ENCODE data around the gene SZT2.

Gene SZT2

DNA sequence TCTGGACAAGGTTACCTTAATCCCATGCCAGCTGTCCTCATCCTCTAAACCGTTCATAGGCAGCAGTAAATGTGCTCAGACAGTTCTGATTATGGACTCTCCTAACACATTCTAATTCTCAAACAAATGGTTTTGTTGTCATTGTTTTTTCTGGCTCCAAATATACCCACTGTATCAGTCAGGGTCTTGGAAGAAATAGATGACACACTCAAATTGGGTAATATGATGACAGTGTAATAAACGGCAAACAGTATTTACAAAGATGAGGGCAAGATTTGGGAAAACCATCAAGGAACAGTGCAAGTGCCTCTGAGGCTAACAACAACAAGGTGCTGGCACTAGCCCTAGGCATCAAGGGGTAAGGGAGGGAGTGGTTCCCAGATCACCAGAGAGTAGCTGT is 35.2 kb upstream of the SZT2 start:
- DNase-seq (ENCODE audit: low read depth, low spot score), result no peak
- no peak overlapping the region for H3K9ac ChIP-seq (ENCODE audit: insufficient read length, low read depth)
- H3K36me3 ChIP-seq (ENCODE audit: insufficient read depth, insufficient read length, low read length), result peaks cover 20% of the 10 kb centered on the region
- no peak overlapping the region for H3K4me3 ChIP-seq (ENCODE audit: insufficient read length, low read depth)
- no peaks in the 10 kb centered on the region for H3K9me3 ChIP-seq (ENCODE audit: insufficient read depth, low read length)
- no peaks in the 10 kb centered on the region for H3K27me3 ChIP-seq (ENCODE audit: insufficient read depth, insufficient read length)
- H3K4me1 ChIP-seq (ENCODE audit: insufficient read depth, insufficient read length), result peaks cover 3% of the 10 kb centered on the region
- TF ChIP-seq ZNF274 (IDR thresholded peaks at IDR 0.05; ENCODE audit: low read depth, low read length) (no peak), SUZ12 (IDR thresholded peaks at IDR 0.05; ENCODE audit: extremely low read depth, insufficient read depth, insufficient read length) (no peak), YY1 (IDR thresholded peaks at IDR 0.05; ENCODE audit: insufficient read depth, insufficient read length) (no peak)

DNA sequence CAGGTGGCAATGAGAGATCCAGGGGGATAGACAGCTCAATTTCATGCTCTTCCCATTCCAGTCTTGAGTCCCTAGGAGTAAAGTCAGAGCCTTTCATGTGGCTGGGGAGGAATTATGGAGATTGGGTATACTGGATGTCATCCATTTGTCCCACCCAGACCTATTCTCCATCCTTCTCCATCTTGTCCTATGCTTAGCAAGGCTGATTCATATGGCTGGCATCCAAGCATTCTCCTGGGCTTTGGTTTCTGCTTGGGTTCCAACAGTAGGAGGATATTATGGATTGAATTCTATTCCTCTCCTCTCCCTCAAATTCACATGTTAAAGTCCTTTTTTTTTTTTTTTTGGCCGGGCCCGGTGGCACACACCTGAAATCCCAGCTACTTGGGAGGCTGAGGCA is 34.8 kb upstream of the SZT2 start:
- no peak overlapping the region for H3K4me3 ChIP-seq (ENCODE audit: insufficient read length, low read depth)
- peaks cover 25% of the 10 kb centered on the region for H3K36me3 ChIP-seq (ENCODE audit: insufficient read depth, insufficient read length, low read length)
- H3K4me1 ChIP-seq (ENCODE audit: insufficient read depth, insufficient read length), result peaks cover 5% of the 10 kb centered on the region
- H3K27me3 ChIP-seq (ENCODE audit: insufficient read depth, insufficient read length), result no peaks in the 10 kb centered on the region
- TF ChIP-seq YY1 (IDR thresholded peaks at IDR 0.05; ENCODE audit: insufficient read depth, insufficient read length) (no peak), ZNF274 (IDR thresholded peaks at IDR 0.05; ENCODE audit: low read depth, low read length) (no peak), SUZ12 (IDR thresholded peaks at IDR 0.05; ENCODE audit: extremely low read depth, insufficient read depth, insufficient read length) (no peak)
- no peak overlapping the region for H3K9ac ChIP-seq (ENCODE audit: insufficient read length, low read depth)
- no peaks in the 10 kb centered on the region for H3K9me3 ChIP-seq (ENCODE audit: insufficient read depth, low read length)
- DNase-seq (ENCODE audit: low read depth, low spot score), result no peak

DNA sequence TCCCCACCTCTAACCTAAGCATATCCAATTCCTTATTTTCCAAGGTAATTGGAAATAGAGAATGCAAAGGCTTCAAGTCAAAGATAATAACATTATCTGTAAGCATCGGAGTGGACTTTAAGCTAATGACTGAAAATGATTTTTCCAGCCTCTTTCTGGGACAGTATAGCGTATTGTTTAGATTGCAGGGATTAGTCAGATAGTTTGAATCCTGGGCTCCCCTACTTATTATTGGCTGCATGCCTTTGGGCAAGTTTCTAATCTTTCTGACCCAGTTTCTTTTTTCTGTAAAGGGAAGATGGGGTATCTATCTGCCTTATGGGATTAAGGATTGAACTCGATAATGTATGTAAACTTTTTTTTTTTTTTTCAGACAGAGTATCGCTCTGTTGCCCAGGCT is 32.4 kb upstream of the SZT2 start:
- H3K4me1 ChIP-seq (ENCODE audit: insufficient read depth, insufficient read length), result peaks cover 15% of the 10 kb centered on the region
- no peaks in the 10 kb centered on the region for H3K9me3 ChIP-seq (ENCODE audit: insufficient read depth, low read length)
- no peak for DNase-seq (ENCODE audit: low read depth, low spot score)
- no peak overlapping the region for H3K9ac ChIP-seq (ENCODE audit: insufficient read length, low read depth)
- peaks cover 48% of the 10 kb centered on the region for H3K36me3 ChIP-seq (ENCODE audit: insufficient read depth, insufficient read length, low read length)
- H3K27me3 ChIP-seq (ENCODE audit: insufficient read depth, insufficient read length), result no peaks in the 10 kb centered on the region
- H3K4me3 ChIP-seq (ENCODE audit: insufficient read length, low read depth), result no peak overlapping the region
- TF ChIP-seq YY1 (IDR thresholded peaks at IDR 0.05; ENCODE audit: insufficient read depth, insufficient read length) (no peak), SUZ12 (IDR thresholded peaks at IDR 0.05; ENCODE audit: extremely low read depth, insufficient read depth, insufficient read length) (no peak), ZNF274 (IDR thresholded peaks at IDR 0.05; ENCODE audit: low read depth, low read length) (no peak)

DNA sequence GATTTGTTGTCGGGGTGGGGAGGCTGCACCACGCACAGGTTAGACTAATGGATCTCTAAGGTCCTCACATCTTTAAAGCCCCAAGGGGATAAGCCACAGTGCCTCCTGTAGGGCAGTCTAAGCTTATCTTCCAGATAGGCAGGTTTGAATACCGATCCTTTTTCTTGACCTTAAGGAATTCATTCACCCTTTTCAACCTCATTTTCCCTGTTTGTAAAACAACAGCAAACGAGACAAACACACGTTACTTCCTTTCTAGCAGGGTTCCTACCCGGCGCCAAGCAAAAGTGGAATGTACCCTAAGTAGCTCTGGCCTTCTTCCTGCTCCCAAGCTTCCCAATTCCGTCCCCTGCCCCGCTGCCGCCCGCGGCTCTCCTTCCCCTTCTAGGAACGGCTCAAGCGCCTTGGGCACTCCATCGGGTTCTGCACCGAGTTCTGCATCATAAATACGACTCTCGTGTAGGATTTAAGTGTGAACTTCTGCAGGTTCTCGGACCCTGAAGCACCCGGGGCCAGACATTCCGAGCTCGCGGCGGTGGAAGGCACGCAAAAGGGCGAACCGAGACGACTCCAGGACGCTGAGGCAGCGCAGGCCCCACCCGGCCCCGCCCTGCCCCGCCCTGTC is 31.5 kb upstream of the SZT2 start:
- DNase-seq (ENCODE audit: low read depth, low spot score), result peak; percentile 68
- H3K4me3 ChIP-seq (ENCODE audit: insufficient read length, low read depth), result peak overlapping the region; percentile 78
- H3K9me3 ChIP-seq (ENCODE audit: insufficient read depth, low read length), result no peaks in the 10 kb centered on the region
- no peak for TF ChIP-seq ZNF274 (IDR thresholded peaks at IDR 0.05; ENCODE audit: low read depth, low read length)
- TF ChIP-seq YY1 (IDR thresholded peaks at IDR 0.05; ENCODE audit: insufficient read depth, insufficient read length), result no peak
- TF ChIP-seq SUZ12 (IDR thresholded peaks at IDR 0.05; ENCODE audit: extremely low read depth, insufficient read depth, insufficient read length), result no peak
- H3K9ac ChIP-seq (ENCODE audit: insufficient read length, low read depth), result peak overlapping the region; percentile 93
- H3K36me3 ChIP-seq (ENCODE audit: insufficient read depth, insufficient read length, low read length), result peaks cover 57% of the 10 kb centered on the region
- peaks cover 15% of the 10 kb centered on the region for H3K4me1 ChIP-seq (ENCODE audit: insufficient read depth, insufficient read length)
- H3K27me3 ChIP-seq (ENCODE audit: insufficient read depth, insufficient read length), result no peaks in the 10 kb centered on the region

DNA sequence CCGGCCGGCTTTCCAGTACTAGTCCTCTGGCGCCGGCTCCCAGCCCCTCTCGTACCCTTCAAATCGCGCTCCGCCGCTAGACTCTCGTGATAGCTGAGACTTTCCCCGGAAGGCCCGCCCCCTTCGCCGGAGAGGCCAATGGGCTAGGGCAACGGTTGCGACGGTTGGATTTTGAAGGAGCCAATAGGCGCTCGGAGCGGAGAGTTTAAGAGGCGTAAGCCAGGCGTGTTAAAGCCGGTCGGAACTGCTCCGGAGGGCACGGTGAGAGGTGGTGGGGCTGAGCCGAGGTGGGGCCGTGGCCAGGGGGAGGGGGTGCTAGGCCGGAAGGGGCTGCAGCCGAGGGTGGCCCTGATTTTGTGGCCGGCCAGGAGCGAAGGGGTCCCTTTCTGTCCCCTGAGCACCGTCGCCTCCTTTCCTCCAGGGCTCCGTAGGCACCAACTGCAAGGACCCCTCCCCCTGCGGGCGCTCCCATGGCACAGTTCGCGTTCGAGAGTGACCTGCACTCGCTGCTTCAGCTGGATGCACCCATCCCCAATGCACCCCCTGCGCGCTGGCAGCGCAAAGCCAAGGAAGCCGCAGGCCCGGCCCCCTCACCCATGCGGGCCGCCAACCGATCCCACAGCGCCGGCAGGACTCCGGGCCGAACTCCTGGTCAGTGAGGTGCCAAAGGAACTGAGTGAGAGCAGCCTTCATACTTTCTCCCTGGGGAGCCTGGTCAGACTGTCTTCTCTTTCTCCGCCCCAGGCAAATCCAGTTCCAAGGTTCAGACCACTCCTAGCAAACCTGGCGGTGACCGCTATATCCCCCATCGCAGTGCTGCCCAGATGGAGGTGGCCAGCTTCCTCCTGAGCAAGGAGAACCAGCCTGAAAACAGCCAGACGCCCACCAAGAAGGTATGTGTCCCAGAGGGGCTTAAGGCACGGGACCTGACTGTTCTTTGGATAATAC is 30.7 kb upstream of the SZT2 start, which contains the start of gene CDC20:
Gene CDC20, plus strand, starts transcription at position 236 of the 948 bp plus-strand sequence. Its CDS starts 235 bp downstream, at position 471.
- Histone ChIP-seq H3K4me1 (ENCODE audit: insufficient read depth, insufficient read length) (peaks cover 15% of the 10 kb centered on the region), H3K9me3 (ENCODE audit: insufficient read depth, low read length) (no peaks in the 10 kb centered on the region), H3K36me3 (ENCODE audit: insufficient read depth, insufficient read length, low read length) (peaks cover 65% of the 10 kb centered on the region), H3K9ac (ENCODE audit: insufficient read length, low read depth) (peak within 1 kb of the TSS; percentile 96), H3K4me3 (ENCODE audit: insufficient read length, low read depth) (peak within 1 kb of the TSS; percentile 96), H3K27me3 (ENCODE audit: insufficient read depth, insufficient read length) (no peaks in the 10 kb centered on the region)
- peak; percentile 100 for DNase-seq (ENCODE audit: low read depth, low spot score)
- TF ChIP-seq YY1 (IDR thresholded peaks at IDR 0.05; ENCODE audit: insufficient read depth, insufficient read length) (no peak), ZNF274 (IDR thresholded peaks at IDR 0.05; ENCODE audit: low read depth, low read length) (no peak), SUZ12 (IDR thresholded peaks at IDR 0.05; ENCODE audit: extremely low read depth, insufficient read depth, insufficient read length) (no peak)

DNA sequence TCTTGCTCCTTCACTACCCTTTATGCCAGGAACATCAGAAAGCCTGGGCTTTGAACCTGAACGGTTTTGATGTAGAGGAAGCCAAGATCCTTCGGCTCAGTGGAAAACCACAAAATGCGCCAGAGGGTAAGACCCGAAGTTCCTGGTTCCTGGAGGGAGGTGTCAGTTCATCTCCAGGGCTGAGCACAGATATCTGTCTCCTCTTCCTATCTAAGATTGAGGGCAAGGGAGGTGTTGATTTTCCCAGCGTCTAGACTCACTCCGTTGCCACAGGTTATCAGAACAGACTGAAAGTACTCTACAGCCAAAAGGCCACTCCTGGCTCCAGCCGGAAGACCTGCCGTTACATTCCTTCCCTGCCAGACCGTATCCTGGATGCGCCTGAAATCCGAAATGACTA is 30.0 kb upstream of the SZT2 start:
- no peak for DNase-seq (ENCODE audit: low read depth, low spot score)
- Histone ChIP-seq H3K4me3 (ENCODE audit: insufficient read length, low read depth) (peak overlapping the region; percentile 96), H3K27me3 (ENCODE audit: insufficient read depth, insufficient read length) (no peaks in the 10 kb centered on the region), H3K9ac (ENCODE audit: insufficient read length, low read depth) (peak overlapping the region; percentile 96), H3K36me3 (ENCODE audit: insufficient read depth, insufficient read length, low read length) (peaks cover 69% of the 10 kb centered on the region), H3K9me3 (ENCODE audit: insufficient read depth, low read length) (no peaks in the 10 kb centered on the region), H3K4me1 (ENCODE audit: insufficient read depth, insufficient read length) (peaks cover 15% of the 10 kb centered on the region)
- TF ChIP-seq SUZ12 (IDR thresholded peaks at IDR 0.05; ENCODE audit: extremely low read depth, insufficient read depth, insufficient read length), result no peak
- TF ChIP-seq ZNF274 (IDR thresholded peaks at IDR 0.05; ENCODE audit: low read depth, low read length), result no peak
- TF ChIP-seq YY1 (IDR thresholded peaks at IDR 0.05; ENCODE audit: insufficient read depth, insufficient read length), result no peak

DNA sequence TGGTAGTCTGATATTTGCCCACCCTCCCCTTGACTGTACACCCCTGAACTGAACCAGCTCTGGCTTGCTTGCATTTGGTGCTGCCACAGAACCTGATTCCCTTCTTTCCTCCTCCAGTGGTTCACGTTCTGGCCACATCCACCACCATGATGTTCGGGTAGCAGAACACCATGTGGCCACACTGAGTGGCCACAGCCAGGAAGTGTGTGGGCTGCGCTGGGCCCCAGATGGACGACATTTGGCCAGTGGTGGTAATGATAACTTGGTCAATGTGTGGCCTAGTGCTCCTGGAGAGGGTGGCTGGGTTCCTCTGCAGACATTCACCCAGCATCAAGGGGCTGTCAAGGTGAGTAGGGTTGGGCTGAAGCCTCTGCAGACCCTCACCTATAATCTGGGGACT is 29.1 kb upstream of the SZT2 start:
- Histone ChIP-seq H3K9ac (ENCODE audit: insufficient read length, low read depth) (peak overlapping the region; percentile 96), H3K4me3 (ENCODE audit: insufficient read length, low read depth) (peak overlapping the region; percentile 96), H3K36me3 (ENCODE audit: insufficient read depth, insufficient read length, low read length) (peaks cover 77% of the 10 kb centered on the region), H3K9me3 (ENCODE audit: insufficient read depth, low read length) (no peaks in the 10 kb centered on the region), H3K4me1 (ENCODE audit: insufficient read depth, insufficient read length) (peaks cover 19% of the 10 kb centered on the region), H3K27me3 (ENCODE audit: insufficient read depth, insufficient read length) (no peaks in the 10 kb centered on the region)
- TF ChIP-seq YY1 (IDR thresholded peaks at IDR 0.05; ENCODE audit: insufficient read depth, insufficient read length) (no peak), SUZ12 (IDR thresholded peaks at IDR 0.05; ENCODE audit: extremely low read depth, insufficient read depth, insufficient read length) (no peak), ZNF274 (IDR thresholded peaks at IDR 0.05; ENCODE audit: low read depth, low read length) (no peak)
- no peak for DNase-seq (ENCODE audit: low read depth, low spot score)
